ENCODE results near the gene KCND2. TPM values are rescaled to one million over a fixed set of nuclear protein-coding genes. Genes with fewer than 3 reads are reported as not detected.

The KCND2 gene
- total and polyA plus RNA-seq, 12 donors: 0.04 to 0.64 (median 0.16) TPM; not detected in 4

DNA sequence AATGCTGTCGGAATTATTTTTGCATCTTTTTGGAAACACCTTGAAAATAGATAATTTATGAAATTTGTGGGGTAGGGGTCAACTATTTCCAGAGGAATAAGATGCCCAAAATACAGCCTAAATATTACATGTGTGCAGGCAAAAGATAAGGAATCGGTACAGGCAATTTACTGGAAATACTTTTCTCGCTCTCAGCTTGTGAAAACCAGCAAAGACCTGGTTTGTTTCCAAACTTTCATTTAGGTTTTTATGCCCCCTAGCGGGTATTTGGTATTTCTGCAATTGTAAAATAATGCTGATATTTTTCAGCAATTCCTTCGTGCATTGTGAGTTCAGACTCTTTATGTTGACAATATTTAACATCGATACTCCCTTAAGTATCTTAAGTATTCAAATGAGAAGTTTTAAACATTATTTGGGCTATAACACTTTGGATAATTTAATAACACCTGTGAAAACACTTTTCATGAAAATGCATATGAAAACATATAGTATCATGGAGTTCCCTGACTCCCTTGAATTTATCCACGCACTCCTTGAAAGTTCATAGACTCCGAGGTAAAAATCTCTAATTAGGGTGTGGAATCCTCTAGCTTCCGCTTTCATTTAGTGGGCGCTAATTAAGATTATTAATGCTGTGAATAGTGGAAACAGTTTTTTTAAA is 452.5 kb downstream of the KCND2 start:
- Histone ChIP-seq H3K27ac (no peak overlapping the region), H3K4me1 (peaks cover 0 to 4% (median 0%) of the 10 kb centered on the region in 9 donors), H3K9me3 (no peaks in the 10 kb centered on the region), H3K27me3 (peaks cover 0 to 6% (median 0%) of the 10 kb centered on the region in 7 donors), H3K4me3 (no peak overlapping the region), H3K36me3 (no peaks in the 10 kb centered on the region)
- intact Hi-C loops (cut with DNase I): no loop called here
- DNase-seq (no peak), ATAC-seq (no peak)
- WGBS, 2 donors: 35 to 38% methylated on average over 10 of the region's 10 CpGs
- TF ChIP-seq, protein P1, sequence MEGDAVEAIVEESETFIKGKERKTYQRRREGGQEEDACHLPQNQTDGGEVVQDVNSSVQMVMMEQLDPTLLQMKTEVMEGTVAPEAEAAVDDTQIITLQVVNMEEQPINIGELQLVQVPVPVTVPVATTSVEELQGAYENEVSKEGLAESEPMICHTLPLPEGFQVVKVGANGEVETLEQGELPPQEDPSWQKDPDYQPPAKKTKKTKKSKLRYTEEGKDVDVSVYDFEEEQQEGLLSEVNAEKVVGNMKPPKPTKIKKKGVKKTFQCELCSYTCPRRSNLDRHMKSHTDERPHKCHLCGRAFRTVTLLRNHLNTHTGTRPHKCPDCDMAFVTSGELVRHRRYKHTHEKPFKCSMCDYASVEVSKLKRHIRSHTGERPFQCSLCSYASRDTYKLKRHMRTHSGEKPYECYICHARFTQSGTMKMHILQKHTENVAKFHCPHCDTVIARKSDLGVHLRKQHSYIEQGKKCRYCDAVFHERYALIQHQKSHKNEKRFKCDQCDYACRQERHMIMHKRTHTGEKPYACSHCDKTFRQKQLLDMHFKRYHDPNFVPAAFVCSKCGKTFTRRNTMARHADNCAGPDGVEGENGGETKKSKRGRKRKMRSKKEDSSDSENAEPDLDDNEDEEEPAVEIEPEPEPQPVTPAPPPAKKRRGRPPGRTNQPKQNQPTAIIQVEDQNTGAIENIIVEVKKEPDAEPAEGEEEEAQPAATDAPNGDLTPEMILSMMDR (IDR thresholded peaks at IDR 0.05): peak in 8 of 9 donors; percentile 27 to 75 (median 64)

DNA sequence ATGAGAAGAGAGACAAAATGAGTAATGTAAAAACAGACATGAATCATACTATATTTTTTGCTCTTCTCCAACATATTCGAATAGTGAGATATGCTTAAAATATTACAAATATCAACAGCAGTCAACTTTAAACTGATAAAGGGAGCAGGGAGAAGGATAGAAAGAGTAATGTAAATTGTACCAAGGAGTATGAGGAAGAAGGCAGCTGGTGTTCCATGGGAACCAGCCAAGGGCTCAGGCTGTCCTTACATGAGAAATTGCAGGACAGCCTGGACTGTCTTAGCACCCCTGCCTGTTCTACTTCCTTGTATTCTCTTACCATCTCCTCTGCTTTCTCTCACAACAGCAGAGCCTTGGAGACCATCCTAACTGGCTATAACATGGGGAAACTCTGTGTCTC is 456.3 kb downstream of the KCND2 start:
- intact Hi-C loops (cut with DNase I): no loop called here
- Histone ChIP-seq H3K36me3 (no peaks in the 10 kb centered on the region), H3K27ac (no peak overlapping the region), H3K9me3 (no peaks in the 10 kb centered on the region), H3K27me3 (peaks cover 0 to 6% (median 0%) of the 10 kb centered on the region in 7 donors), H3K4me1 (peaks cover 0 to 4% (median 0%) of the 10 kb centered on the region in 9 donors), H3K4me3 (no peak overlapping the region)
- no peak for DNase-seq
- 26 to 29% methylated on average over 1 of the region's 1 CpG for WGBS, 2 donors
- no peak for ATAC-seq
- TF ChIP-seq, protein P1 (IDR thresholded peaks at IDR 0.05): no peak

DNA sequence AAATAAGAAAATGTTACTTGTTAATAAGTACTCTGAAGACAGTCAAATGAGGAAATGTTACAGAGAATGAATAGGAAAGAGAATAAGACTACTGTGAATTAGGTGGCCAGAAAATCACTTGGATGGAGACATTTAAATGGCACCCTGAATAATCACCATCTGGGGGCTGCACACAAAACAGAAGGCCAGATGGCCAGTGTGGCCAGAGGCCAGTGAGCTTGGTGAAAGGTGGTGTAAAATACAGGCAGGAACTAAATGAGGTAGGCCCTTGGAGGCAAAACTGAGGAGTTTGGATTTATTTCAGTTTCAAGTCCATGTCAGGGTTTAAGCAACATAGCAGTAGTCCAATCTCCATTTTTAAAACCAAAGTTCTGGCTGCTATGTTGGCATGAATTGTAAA is 458.3 kb downstream of the KCND2 start:
- Histone ChIP-seq H3K9me3 (no peaks in the 10 kb centered on the region), H3K36me3 (no peaks in the 10 kb centered on the region), H3K27me3 (peaks cover 0 to 6% (median 0%) of the 10 kb centered on the region in 7 donors), H3K4me3 (no peak overlapping the region), H3K27ac (no peak overlapping the region), H3K4me1 (no peaks in the 10 kb centered on the region)
- TF ChIP-seq, protein P1 (IDR thresholded peaks at IDR 0.05): no peak
- intact Hi-C loops (cut with DNase I): no loop called here
- DNase-seq: no peak
- no peak for ATAC-seq

DNA sequence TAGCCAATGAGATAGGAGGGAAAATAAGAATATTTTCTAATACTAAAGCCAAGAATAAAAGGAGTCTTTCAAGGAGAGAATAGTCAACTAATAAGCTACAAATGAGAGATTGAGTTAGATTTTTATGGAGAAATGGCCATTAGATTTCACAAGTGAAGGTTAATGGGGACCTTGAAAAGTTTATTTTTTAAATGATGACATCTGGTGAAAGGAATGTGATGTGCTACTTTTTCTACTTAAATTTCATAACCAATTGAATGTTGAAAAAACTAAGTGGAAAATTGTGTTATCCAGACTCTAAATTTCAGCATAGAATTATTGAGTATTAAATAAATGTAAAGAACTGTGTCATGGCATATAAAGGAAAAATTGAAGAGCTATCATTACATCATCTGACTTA is 459.3 kb downstream of the KCND2 start:
- Histone ChIP-seq H3K27ac (no peak overlapping the region), H3K4me1 (no peaks in the 10 kb centered on the region), H3K4me3 (no peak overlapping the region), H3K36me3 (no peaks in the 10 kb centered on the region), H3K27me3 (peaks cover 0 to 6% (median 0%) of the 10 kb centered on the region in 7 donors), H3K9me3 (no peaks in the 10 kb centered on the region)
- intact Hi-C loops (cut with DNase I): no loop called here
- ATAC-seq: no peak
- DNase-seq: no peak
- TF ChIP-seq, protein P1 (IDR thresholded peaks at IDR 0.05): no peak

Measured in heart right ventricle (tissue), 16 donors.